IMR-90 (cell line): ENCODE data around the gene COL28A1. TPM values are rescaled to one million over a fixed set of nuclear protein-coding genes. Genes with fewer than 3 reads are reported as not detected.

ENCODE experiments used
- ATAC-seq: fragments of 200-7000 bp; cut with Tn5 transposase; 2 replicates; pipeline ENCODE4 v1.9.1; 2020; ENCODE audit warnings: low read depth, mild to moderate bottlenecking, moderate library complexity
- BruUV-seq: library from RNA; stranded (reverse); fragments of 400-500 nt; replicated peaks from 2 replicates; lab custom pipeline; 2021; lab: Mats Ljungman, UMichigan
- CTCF ChIA-PET: fragments of 300-600 bp; formaldehyde crosslinking; extraction: SDS; loops from one replicate; lab custom pipeline; 2021; ENCODE audit warnings: antibody characterized with exemption; lab: Yijun Ruan, JAX
- POLR2A ChIA-PET: fragments of 300-600 bp; sonication (Branson Sonifier 250); formaldehyde crosslinking; loops from one replicate; lab custom pipeline; 2022; ENCODE audit warnings: antibody characterized with exemption; ENCODE audit not compliant: unreplicated experiment; lab: Charles Lee
- DNase-seq: peaks from one replicate; pipeline ENCODE4 v3.0.0; 2013
- H2AFZ ChIP-seq: replicated peaks from 2 replicates; pipeline ENCODE3; 2013; ENCODE audit warnings: low read length, mild to moderate bottlenecking; ENCODE audit not compliant: poor library complexity
- H2AK5ac ChIP-seq: 2 replicates; pipeline ENCODE4 v1.6.1; 2013; ENCODE audit warnings: low read depth, low read length, inconsistent platforms
- H2AK9ac ChIP-seq: replicated peaks from 2 replicates; pipeline ENCODE3; 2013; ENCODE audit warnings: mild to moderate bottlenecking, low read depth, low read length, moderate library complexity; ENCODE audit not compliant: poor library complexity
- H2BK120ac ChIP-seq: 2 replicates; pipeline ENCODE4 v1.6.1; 2013; ENCODE audit warnings: low read depth, low read length, inconsistent platforms
- H2BK15ac ChIP-seq: 3 replicates; pipeline ENCODE4 v1.6.1; 2013; ENCODE audit warnings: low read depth, low read length, inconsistent platforms
- H2BK20ac ChIP-seq: 2 replicates; pipeline ENCODE4 v1.6.1; 2013; ENCODE audit warnings: low read depth, mild to moderate bottlenecking, inconsistent platforms, low read length, moderate library complexity
- H2BK5ac ChIP-seq: 2 replicates; pipeline ENCODE4 v1.6.1; 2013; ENCODE audit warnings: mild to moderate bottlenecking, low read depth, low read length, inconsistent platforms; ENCODE audit not compliant: poor library complexity, severe bottlenecking
- H3K14ac ChIP-seq: replicated peaks from 2 replicates; pipeline ENCODE4 v1.6.1; 2013; ENCODE audit warnings: low read depth, low read length, inconsistent platforms
- H3K18ac ChIP-seq: 2 replicates; pipeline ENCODE4 v1.6.1; 2013; ENCODE audit warnings: low read depth, low read length, control low read depth
- H3K23ac ChIP-seq: 2 replicates; pipeline ENCODE4 v1.6.1; 2013; ENCODE audit warnings: low read depth, low read length, inconsistent platforms
- H3K27ac ChIP-seq: 2 replicates; pipeline ENCODE4 v1.5.1; 2013; ENCODE audit warnings: mild to moderate bottlenecking, control low read depth, low read length; ENCODE audit not compliant: insufficient read depth
- H3K27me3 ChIP-seq: 2 replicates; pipeline ENCODE4 v1.6.1; 2013; ENCODE audit warnings: low read length; ENCODE audit not compliant: control insufficient read depth, insufficient read depth
- H3K36me3 ChIP-seq: 2 replicates; pipeline ENCODE4 v1.6.1; 2013; ENCODE audit warnings: low read length, mixed read lengths; ENCODE audit not compliant: control insufficient read depth, insufficient read depth
- H3K4ac ChIP-seq: 2 replicates; pipeline ENCODE4 v1.6.1; 2013; ENCODE audit warnings: low read depth, low read length, inconsistent platforms
- H3K4me1 ChIP-seq: 2 replicates; pipeline ENCODE4 v1.6.1; 2013; ENCODE audit warnings: low read length, mixed read lengths; ENCODE audit not compliant: control insufficient read depth, insufficient read depth
- H3K4me2 ChIP-seq: 2 replicates; pipeline ENCODE4 v1.6.1; 2013; ENCODE audit warnings: low read depth, mild to moderate bottlenecking, control low read depth, low read length, moderate library complexity
- H3K4me3 ChIP-seq: 2 replicates; pipeline ENCODE4 v1.5.1; 2013; ENCODE audit warnings: low read depth, mild to moderate bottlenecking, control low read depth, low read length, moderate library complexity; ENCODE audit not compliant: insufficient read depth
- H3K56ac ChIP-seq: 2 replicates; pipeline ENCODE4 v1.6.1; 2013; ENCODE audit warnings: low read length, inconsistent platforms; ENCODE audit not compliant: insufficient read depth; ENCODE audit errors: extremely low read depth
- H3K79me1 ChIP-seq, 2 experiments: 2 replicates each; pipeline ENCODE4 v1.6.1; 2013; ENCODE audit warnings: low read length in 2 of 2, inconsistent platforms in 1 of 2, low read depth in 1 of 2
- H3K9ac ChIP-seq: 2 replicates; pipeline ENCODE4 v1.6.1; 2013; ENCODE audit warnings: low read depth, low read length, control low read depth
- H3K9me1 ChIP-seq: 2 replicates; pipeline ENCODE4 v1.6.1; 2013; ENCODE audit warnings: low read length, inconsistent platforms; ENCODE audit not compliant: insufficient read depth
- H3K9me3 ChIP-seq: 2 replicates; pipeline ENCODE4 v1.6.1; 2013; ENCODE audit warnings: low read length; ENCODE audit not compliant: control insufficient read depth, insufficient read depth
- H4K20me1 ChIP-seq: 2 replicates; pipeline ENCODE4 v1.6.1; 2013; ENCODE audit warnings: low read length, inconsistent platforms; ENCODE audit not compliant: insufficient read depth
- H4K5ac ChIP-seq: 2 replicates; pipeline ENCODE4 v1.6.1; 2013; ENCODE audit warnings: mild to moderate bottlenecking, low read depth, low read length, control low read depth
- H4K8ac ChIP-seq, 2 experiments: 2 replicates each; pipeline ENCODE4 v1.6.1; 2013; ENCODE audit warnings: low read depth in 2 of 2, low read length in 2 of 2, control low read depth in 1 of 2, inconsistent platforms in 1 of 2
- H4K91ac ChIP-seq: 2 replicates; pipeline ENCODE4 v1.6.1; 2013; ENCODE audit warnings: low read depth, low read length, inconsistent platforms; ENCODE audit not compliant: insufficient read depth
- BHLHE40 ChIP-seq: fragments of 150-350 bp; IDR thresholded peaks from 2 replicates; pipeline ENCODE4 v1.6.1; 2016; ENCODE audit warnings: mild to moderate bottlenecking, low read depth, low read length
- CEBPB ChIP-seq: IDR thresholded peaks from 2 replicates; pipeline ENCODE4 v1.6.1; 2012; ENCODE audit warnings: low read depth, low read length, improper control_type of control experiment
- MAFK ChIP-seq: IDR thresholded peaks from 2 replicates; pipeline ENCODE4 v1.6.1; 2012; ENCODE audit warnings: low read depth, low read length, improper control_type of control experiment
- MAZ ChIP-seq: IDR thresholded peaks from 2 replicates; pipeline ENCODE4 v1.6.1; 2012; ENCODE audit warnings: low read depth, mild to moderate bottlenecking, low read length, improper control_type of control experiment, moderate library complexity, borderline replicate concordance
- MXI1 ChIP-seq: IDR thresholded peaks from 2 replicates; pipeline ENCODE4 v1.6.1; 2012; ENCODE audit warnings: low read depth, mild to moderate bottlenecking, low read length, moderate library complexity, borderline replicate concordance
- NFE2L2 ChIP-seq: fragments of 150-350 bp; IDR thresholded peaks from 2 replicates; pipeline ENCODE4 v1.6.1; 2016; ENCODE audit warnings: low read depth, mild to moderate bottlenecking, low read length
- POLR2A ChIP-seq: IDR thresholded peaks from 2 replicates; pipeline ENCODE4 v1.6.1; 2012; ENCODE audit warnings: mild to moderate bottlenecking, low read depth, low read length
- RCOR1 ChIP-seq: IDR thresholded peaks from 2 replicates; pipeline ENCODE4 v1.6.1; 2012; ENCODE audit warnings: mild to moderate bottlenecking, low read length, improper control_type of control experiment; ENCODE audit not compliant: insufficient replicate concordance
- WGBS, 2 experiments: methylation state at CpG; one replicate each; pipeline versions ENCODE4 v1.1.5 to v1.1.7; 2013; ENCODE audit warnings: missing lambda C conversion rate in 2 of 2; ENCODE audit not compliant: insufficient read length in 1 of 2; ENCODE audit errors: extremely low coverage in 2 of 2; 5-methylcytosine and 5-hydroxymethylcytosine counted together
- dilution Hi-C: fragments of 300-500 bp; cut with HindIII; formaldehyde crosslinking; loops from one replicate; pipeline ENCODE4 v1.14.3; 2018; ENCODE audit warnings: low sequenced_read_pairs; ENCODE audit not compliant: unreplicated experiment
- in situ Hi-C: fragments of 300-500 bp; cut with MboI; formaldehyde crosslinking; loops from 3 replicates; pipeline ENCODE4 v1.14.3; 2019; ENCODE audit warnings: low sequenced_read_pairs, inconsistent platforms, mixed read lengths
- intact Hi-C: fragments of 100-400 bp; cut with micrococcal nuclease; formaldehyde crosslinking; loops from 2 replicates; pipeline ENCODE4 v1.10.0; 2022
- polyA plus RNA-seq, 3 experiments: library from polyadenylated mRNA; depleted of rRNA; stranded (reverse); fragments of >200 nt; gene quantifications; 2 replicates each; pipeline ENCODE4 v1.2.3, GENCODE V29; 2012; ENCODE audit warnings: low replicate concordance in 1 of 3
- total RNA-seq: library from RNA; depleted of rRNA; stranded (reverse); fragments of >200 nt; gene quantifications from 2 replicates; pipeline ENCODE4 v1.2.3, GENCODE V29; 2012
- TF ChIP-seq, protein P1 (sequence below): fragments of 150-350 bp; IDR thresholded peaks from 2 replicates; pipeline ENCODE4 v1.6.1; 2016; ENCODE audit warnings: low read depth, mild to moderate bottlenecking, low read length, moderate library complexity, borderline replicate concordance
- TF ChIP-seq, protein P2 (sequence below): fragments of 150-350 bp; IDR thresholded peaks from 2 replicates; pipeline ENCODE4 v1.6.1; 2017; ENCODE audit warnings: mild to moderate bottlenecking, antibody characterized with exemption, low read length, low read depth
- TF ChIP-seq, protein P3 (sequence below): conservative IDR thresholded peaks from 2 replicates; pipeline ENCODE4 v1.5.1; 2012; ENCODE audit warnings: mild to moderate bottlenecking, low read depth, low read length, improper control_type of control experiment

The COL28A1 gene
- total and polyA plus RNA-seq, 2 of the 4 experiments (the other 2 are of a cell fraction) = under 0.01 to 0.05 TPM

DNA sequence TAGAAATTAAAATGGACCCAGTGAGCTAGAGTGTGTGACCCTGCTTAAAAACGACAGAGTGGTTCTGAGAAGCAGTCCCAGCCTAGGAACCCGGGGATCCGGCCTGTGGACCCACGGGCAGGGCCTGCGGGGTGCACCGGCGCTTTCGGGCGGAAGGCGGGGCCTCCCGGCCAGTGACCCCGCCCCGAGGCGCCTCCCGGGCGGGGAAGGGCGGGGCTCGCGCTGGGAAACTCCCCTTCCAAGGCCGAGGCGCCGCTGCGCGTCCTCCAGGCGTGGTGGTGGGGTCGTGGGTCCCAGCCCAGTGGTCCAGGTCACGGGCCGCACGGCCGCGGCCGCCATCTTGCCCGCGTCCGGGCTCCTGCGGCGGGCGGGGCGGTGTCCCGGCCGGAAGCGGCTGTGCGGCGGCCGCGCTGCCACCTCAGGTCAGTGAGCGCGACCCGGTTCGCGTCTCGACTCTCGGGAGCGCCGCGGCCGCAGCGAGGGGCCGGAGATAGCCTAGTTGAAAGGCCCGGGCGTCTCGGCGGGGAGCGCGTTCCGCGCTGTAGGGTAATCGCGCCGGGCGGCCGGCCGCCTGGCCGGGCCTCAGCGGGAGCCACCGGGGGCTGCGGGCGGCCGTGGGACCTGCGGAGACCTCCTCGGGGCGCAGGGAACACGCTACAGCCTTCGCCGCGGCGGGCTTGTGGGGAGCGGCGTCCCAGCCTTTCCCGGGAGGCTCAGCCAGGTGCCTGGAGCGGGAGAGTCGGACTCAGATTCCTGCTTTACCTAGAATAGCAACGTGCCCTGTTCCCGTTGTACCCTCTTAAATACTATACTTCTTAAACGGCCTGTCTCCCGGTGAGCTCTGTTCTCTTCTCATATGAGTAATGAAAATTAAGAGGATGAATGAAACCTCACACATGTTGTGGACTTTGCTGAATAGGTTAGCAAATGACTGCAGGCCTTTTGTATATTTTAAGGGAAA, 31.3 kb upstream of the COL28A1 start, which contains the start of gene MIOS:
Gene MIOS (plus strand): TSS at position 234 of the 961 bp plus-strand sequence. CDS start 5,592 bp downstream, outside the sequence.
- Histone ChIP-seq H2BK120ac (peak within 1 kb of the TSS; percentile 16; the same call in 1 of the 2 replicates), H4K5ac (peak within 1 kb of the TSS; percentile 83), H3K27me3 (no peaks in the 10 kb centered on the region), H3K9me1 (peaks cover 11% of the 10 kb centered on the region; the same call in 1 of the 2 replicates), H4K20me1 (no peaks in the 10 kb centered on the region), H2AK5ac (peak within 1 kb of the TSS; percentile 22; the same call in 1 of the 2 replicates), H4K91ac (peak within 1 kb of the TSS; percentile 45; the same call in 1 of the 2 replicates), H3K4me1 (peaks cover 4% of the 10 kb centered on the region), H2AFZ (peak within 1 kb of the TSS; percentile 93), H3K79me1 (peaks cover 17 to 33% of the 10 kb centered on the region in 2 experiments), H3K9ac (peak within 1 kb of the TSS; percentile 93), H3K4me3 (peak within 1 kb of the TSS; percentile 95), H2BK20ac (no peak within 1 kb of the TSS), H2BK15ac (peak within 1 kb of the TSS; percentile 37; the same call in 1 of the 3 replicates), H3K4me2 (peak within 1 kb of the TSS; percentile 99), H3K9me3 (no peaks in the 10 kb centered on the region), H3K14ac (peak within 1 kb of the TSS; percentile 11), H2AK9ac (peak within 1 kb of the TSS; percentile 83), H4K8ac (peak within 1 kb of the TSS; percentile 85 to 96), H3K36me3 (no peaks in the 10 kb centered on the region; the same call in 1 of the 2 replicates), H3K4ac (peak within 1 kb of the TSS; percentile 38), H3K18ac (peak within 1 kb of the TSS; percentile 25; the same call in 1 of the 2 replicates), H3K56ac (peak within 1 kb of the TSS; percentile 59), H3K23ac (peak within 1 kb of the TSS; percentile 19), H2BK5ac (peak within 1 kb of the TSS; percentile 47), H3K27ac (peak within 1 kb of the TSS; percentile 56)
- dilution Hi-C loops = no loop called here
- peak; percentile 67 for DNase-seq
- TF ChIP-seq BHLHE40 (peak; percentile 86), NFE2L2 (no peak), RCOR1 (no peak), POLR2A (peak; percentile 86), MXI1 (0 out of 2 replicates have a peak, but pooled peaks have one; percentile 20), CEBPB (no peak), MAZ (peak; percentile 82; the same call in 1 of the 2 replicates), MAFK (no peak)
- TF ChIP-seq, protein P1, sequence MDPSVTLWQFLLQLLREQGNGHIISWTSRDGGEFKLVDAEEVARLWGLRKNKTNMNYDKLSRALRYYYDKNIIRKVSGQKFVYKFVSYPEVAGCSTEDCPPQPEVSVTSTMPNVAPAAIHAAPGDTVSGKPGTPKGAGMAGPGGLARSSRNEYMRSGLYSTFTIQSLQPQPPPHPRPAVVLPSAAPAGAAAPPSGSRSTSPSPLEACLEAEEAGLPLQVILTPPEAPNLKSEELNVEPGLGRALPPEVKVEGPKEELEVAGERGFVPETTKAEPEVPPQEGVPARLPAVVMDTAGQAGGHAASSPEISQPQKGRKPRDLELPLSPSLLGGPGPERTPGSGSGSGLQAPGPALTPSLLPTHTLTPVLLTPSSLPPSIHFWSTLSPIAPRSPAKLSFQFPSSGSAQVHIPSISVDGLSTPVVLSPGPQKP = no peak
- TF ChIP-seq, protein P2, sequence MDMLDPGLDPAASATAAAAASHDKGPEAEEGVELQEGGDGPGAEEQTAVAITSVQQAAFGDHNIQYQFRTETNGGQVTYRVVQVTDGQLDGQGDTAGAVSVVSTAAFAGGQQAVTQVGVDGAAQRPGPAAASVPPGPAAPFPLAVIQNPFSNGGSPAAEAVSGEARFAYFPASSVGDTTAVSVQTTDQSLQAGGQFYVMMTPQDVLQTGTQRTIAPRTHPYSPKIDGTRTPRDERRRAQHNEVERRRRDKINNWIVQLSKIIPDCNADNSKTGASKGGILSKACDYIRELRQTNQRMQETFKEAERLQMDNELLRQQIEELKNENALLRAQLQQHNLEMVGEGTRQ = peak; percentile 3; the same call in 1 of the 2 replicates
- TF ChIP-seq, protein P3, sequence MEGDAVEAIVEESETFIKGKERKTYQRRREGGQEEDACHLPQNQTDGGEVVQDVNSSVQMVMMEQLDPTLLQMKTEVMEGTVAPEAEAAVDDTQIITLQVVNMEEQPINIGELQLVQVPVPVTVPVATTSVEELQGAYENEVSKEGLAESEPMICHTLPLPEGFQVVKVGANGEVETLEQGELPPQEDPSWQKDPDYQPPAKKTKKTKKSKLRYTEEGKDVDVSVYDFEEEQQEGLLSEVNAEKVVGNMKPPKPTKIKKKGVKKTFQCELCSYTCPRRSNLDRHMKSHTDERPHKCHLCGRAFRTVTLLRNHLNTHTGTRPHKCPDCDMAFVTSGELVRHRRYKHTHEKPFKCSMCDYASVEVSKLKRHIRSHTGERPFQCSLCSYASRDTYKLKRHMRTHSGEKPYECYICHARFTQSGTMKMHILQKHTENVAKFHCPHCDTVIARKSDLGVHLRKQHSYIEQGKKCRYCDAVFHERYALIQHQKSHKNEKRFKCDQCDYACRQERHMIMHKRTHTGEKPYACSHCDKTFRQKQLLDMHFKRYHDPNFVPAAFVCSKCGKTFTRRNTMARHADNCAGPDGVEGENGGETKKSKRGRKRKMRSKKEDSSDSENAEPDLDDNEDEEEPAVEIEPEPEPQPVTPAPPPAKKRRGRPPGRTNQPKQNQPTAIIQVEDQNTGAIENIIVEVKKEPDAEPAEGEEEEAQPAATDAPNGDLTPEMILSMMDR = no peak
- ATAC-seq = peak; percentile 94
- WGBS, 2 experiments = 1% methylated on average over 22 of the region's 96 CpGs; no CpG with 5 or more reads in 1 of the 2 experiments
- in situ Hi-C loops = no loop called here
- ChIA-PET POLR2A (interaction anchor here (0.6 kb wide), 1 partner anchor 192 kb away, joined by 4 read pairs; no protein-coding TSS in a partner anchor), CTCF (interaction anchor here (0.6 kb wide), 1 partner anchor 33 kb away, joined by 5 read pairs; no protein-coding TSS in a partner anchor)
- intact Hi-C loops = no loop called here
- no TSS peak for BruUV-seq
